GM18526 (cell line): ENCODE results near the gene IL6R.

Experiments
- POLR2A ChIP-seq: IDR thresholded peaks from 3 replicates; pipeline ENCODE4 v1.6.1; 2011; ENCODE audit not compliant: insufficient read length; ENCODE audit errors: extremely low read depth

IL6R gene

DNA sequence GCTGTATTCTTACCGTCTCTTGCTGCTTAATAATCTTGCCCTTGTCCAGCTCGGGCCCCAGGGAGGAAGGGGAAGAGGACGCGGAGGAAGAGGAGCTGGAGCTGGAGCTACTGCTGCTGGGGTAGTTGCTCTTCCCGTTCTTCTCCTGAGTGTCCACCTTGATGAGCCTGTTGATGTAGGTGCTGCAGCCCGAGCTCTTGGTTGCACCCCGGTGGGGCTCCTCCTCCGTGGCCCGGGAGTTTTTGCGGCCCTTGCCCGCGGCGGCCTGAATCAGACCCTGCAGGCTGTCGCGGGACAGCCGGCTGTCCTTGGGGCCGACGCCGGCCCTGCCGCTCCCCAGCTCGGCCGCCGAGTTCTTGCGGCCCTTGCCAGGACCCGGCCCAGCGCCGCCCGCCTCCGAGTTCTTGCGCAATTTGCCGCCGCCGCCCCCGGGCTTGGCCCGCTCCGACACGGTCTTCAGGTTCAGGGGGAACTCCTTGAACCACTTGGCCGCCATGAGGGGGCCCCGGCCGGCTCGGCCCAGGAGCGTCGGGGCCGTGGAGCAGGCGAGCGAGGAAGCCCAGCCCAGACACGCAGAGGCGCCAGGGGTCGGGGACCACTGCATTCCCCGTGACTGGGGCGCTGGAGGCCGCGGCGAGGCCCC is 96.4 kb downstream of the IL6R start:
- no peak for TF ChIP-seq POLR2A

- TF ChIP-seq POLR2A = no peak
Measured at GRCh38 chr1:154502066-154502743, 97.1 kb downstream of the IL6R start, which contains the start of the genes SHE and TDRD10. TSS of gene SHE (minus strand) at chr1:154502412. CDS start at chr1:154502026, 386 bp downstream. TSS of gene TDRD10 (plus strand) at chr1:154502219. CDS start at chr1:154506904, 4,685 bp downstream.

- no peak for TF ChIP-seq POLR2A
Measured at GRCh38 chr1:154502744-154503115, 97.6 kb downstream of the IL6R start.

GRCh38 chr1:154503898-154504297 is 98.8 kb downstream of the IL6R start:
- no peak for TF ChIP-seq POLR2A

DNA sequence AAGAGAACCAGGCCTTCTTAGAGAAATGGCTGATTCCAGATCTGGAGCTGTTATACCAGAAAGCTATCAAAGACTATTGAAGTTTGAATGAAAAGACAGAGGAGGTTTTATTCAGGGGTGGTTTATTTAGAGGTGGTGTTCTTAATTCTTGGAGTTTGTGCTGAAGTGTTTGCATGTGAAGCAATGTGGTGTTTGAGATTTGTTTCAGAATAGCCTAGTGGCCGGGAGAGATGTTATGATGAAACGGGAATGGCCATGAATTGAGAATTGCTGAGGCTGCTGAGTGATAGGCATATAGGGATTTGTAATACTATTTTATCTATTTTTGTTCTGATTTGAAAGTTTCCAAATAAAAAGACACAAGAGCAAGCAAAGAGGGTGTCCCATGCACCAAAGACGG is 107.6 kb downstream of the IL6R start:
- no peak for TF ChIP-seq POLR2A

- TF ChIP-seq POLR2A = no peak
Measured at GRCh38 chr1:154514066-154514553, 109.0 kb downstream of the IL6R start.

DNA sequence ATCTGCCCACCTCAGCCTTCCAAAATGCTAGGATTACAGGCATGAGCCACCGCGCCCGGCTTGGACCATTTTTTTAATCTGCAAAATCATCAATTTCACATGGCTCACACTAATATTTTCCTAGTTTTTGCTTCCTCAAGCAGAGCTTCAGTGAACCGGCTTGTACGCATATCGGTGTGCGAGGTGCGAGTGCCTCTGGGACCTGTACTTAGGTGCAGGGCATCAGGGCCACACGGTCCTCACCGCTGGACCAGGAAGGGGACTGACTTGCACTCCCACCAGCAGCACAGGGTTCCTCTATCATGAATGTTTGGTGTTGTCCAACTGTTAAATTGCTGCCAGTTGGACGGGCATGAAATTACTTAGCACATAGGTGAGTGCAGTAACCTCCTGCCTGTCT is 112.5 kb downstream of the IL6R start:
- TF ChIP-seq POLR2A = no peak
